ENCODE measurements around the gene DIPK1B. TPM values are rescaled to one million over a fixed set of nuclear protein-coding genes. Genes with fewer than 3 reads are reported as not detected.

DIPK1B gene
- total RNA-seq, 4 donors from 2014 or later, result 3.2 to 26.3 (median 21.0) TPM

DNA sequence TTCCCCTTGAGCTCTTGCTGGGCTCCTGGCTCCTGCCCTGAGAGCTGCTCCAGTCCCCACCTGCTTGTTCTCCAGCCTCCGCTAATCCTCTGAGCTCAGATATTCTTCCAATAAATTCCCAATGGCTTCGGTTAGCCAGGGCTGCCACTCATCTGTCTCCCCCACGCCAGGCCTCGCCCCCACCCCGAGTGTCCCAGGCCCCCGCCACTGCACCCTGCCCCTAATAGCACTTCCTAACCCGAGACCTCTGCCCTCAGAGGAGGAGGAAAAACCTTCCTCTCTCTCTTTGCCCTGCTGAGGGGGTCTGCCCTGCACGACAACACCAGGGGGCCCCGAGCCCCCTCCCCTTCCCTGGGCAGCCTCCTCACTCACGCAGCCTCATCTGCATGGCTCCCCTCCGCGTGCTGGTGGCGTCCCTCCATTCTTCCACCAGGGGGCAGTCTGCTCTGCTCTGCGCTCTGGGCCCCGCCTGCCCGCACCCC is 57.4 kb downstream of the DIPK1B start:
- H3K27me3 ChIP-seq, result no peaks in the 10 kb centered on the region
- no peaks in the 10 kb centered on the region for H3K36me3 ChIP-seq
- intact Hi-C loops (cut with DNase I; ENCODE audit: low total_unique reads), result no loop called here
- no peaks in the 10 kb centered on the region for H3K4me1 ChIP-seq
- H3K27ac ChIP-seq, result no peak overlapping the region
- no peaks in the 10 kb centered on the region for H3K9me3 ChIP-seq
- no peak for DNase-seq
- H3K4me3 ChIP-seq, result no peak overlapping the region
- TF ChIP-seq POLR2A (IDR thresholded peaks at IDR 0.05), result no peak
- TF ChIP-seq, protein P1, sequence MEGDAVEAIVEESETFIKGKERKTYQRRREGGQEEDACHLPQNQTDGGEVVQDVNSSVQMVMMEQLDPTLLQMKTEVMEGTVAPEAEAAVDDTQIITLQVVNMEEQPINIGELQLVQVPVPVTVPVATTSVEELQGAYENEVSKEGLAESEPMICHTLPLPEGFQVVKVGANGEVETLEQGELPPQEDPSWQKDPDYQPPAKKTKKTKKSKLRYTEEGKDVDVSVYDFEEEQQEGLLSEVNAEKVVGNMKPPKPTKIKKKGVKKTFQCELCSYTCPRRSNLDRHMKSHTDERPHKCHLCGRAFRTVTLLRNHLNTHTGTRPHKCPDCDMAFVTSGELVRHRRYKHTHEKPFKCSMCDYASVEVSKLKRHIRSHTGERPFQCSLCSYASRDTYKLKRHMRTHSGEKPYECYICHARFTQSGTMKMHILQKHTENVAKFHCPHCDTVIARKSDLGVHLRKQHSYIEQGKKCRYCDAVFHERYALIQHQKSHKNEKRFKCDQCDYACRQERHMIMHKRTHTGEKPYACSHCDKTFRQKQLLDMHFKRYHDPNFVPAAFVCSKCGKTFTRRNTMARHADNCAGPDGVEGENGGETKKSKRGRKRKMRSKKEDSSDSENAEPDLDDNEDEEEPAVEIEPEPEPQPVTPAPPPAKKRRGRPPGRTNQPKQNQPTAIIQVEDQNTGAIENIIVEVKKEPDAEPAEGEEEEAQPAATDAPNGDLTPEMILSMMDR (IDR thresholded peaks at IDR 0.05), result peak in 2 of 4 experiments; percentile 10 to 40

DNA sequence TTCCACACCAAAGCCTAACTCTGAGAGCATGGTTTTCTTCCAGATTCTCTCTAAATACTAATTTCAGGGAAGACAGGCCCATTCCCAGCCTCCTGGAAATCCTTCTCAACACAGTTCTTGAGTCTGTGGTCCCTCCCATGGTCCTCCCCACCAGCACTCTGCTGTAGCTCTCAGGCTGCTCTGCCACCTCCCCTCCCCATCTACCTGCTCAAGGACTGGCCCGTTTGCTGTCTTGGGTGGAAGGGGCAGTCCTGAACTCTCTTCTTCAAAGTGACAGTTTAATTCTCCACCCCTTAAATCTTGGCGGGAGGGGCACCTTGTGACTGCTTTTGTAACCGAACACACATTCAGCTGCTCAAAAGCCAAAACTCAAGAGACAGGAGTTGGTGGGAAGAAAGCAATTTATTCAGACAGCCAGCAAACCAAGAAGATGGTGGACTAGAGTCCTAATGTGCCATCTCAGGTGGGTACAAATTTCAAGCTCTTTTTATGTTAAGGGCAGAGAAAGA is 59.6 kb downstream of the DIPK1B start:
- no peaks in the 10 kb centered on the region for H3K4me1 ChIP-seq
- intact Hi-C loops (cut with DNase I; ENCODE audit: low total_unique reads), result no loop called here
- TF ChIP-seq POLR2A (IDR thresholded peaks at IDR 0.05), result no peak
- TF ChIP-seq, protein P1 (IDR thresholded peaks at IDR 0.05), result no peak
- DNase-seq, result no peak
- H3K27ac ChIP-seq, result no peak overlapping the region
- no peaks in the 10 kb centered on the region for H3K27me3 ChIP-seq
- no peaks in the 10 kb centered on the region for H3K9me3 ChIP-seq
- no peaks in the 10 kb centered on the region for H3K36me3 ChIP-seq
- H3K4me3 ChIP-seq, result no peak overlapping the region

DNA sequence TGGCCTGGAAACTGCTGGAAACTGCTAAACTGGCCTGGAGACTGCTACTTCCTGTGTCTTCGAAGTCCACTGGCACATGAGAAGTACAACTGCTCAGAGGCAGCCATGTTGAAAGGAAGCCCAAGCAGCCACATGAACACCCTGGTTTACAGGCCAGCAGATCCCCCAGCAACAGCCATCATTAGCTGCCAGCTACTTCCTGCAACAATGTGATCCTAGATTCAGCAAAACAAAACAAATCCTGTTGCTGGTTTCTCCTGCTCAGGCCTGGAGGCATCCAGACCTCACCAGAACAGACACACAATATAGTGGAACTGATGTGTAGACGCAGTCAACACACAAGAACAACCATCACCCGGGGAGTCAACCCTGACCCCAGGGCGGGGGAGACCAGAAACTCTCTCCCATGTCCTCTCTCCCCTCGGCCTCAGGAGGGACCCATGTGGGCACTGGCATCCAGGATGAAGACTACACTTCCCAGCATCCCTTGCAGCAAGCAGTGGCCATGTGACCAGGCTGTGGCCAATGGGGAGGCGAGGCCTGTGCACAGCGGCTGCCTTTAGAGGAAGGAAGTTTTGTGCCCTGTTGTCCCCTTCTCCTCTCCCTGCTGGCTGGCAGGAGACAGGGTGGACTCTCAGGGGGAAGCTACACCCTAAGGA is 61.1 kb downstream of the DIPK1B start:
- Histone ChIP-seq H3K36me3 (no peaks in the 10 kb centered on the region), H3K9me3 (no peaks in the 10 kb centered on the region), H3K27ac (no peak overlapping the region), H3K27me3 (no peaks in the 10 kb centered on the region), H3K4me1 (no peaks in the 10 kb centered on the region), H3K4me3 (no peak overlapping the region)
- intact Hi-C loops (cut with DNase I; ENCODE audit: low total_unique reads), result no loop called here
- DNase-seq, result no peak
- TF ChIP-seq POLR2A (IDR thresholded peaks at IDR 0.05), result no peak
- TF ChIP-seq, protein P1 (IDR thresholded peaks at IDR 0.05), result no peak

MicroRNA genes within 50 kb of the gene (microRNA counts, 767-probe panel; counts per million panel counts)
- microRNA hsa-miR-126-3p, result 8,996 to 10,796 counts per million in 2 donors

Small RNA genes within 50 kb of the gene (microRNA-seq; reads per million reads assigned to microRNA genes)
- gene MIR126 (ENCODE audit: borderline microRNAs expressed, borderline replicate concordance), result 55,144 reads per million, percentile 98 among the genes with 10 or more reads in this experiment
- not detected for gene MIR6722 (ENCODE audit: borderline microRNAs expressed, borderline replicate concordance)

Small RNA genes within 50 kb of the gene (small RNA-seq; reads per million reads assigned to genes)
- gene MIR126 (215 reads per million, percentile 95 among the genes with 10 or more reads in this experiment), gene MIR6722 (not detected)

Other genes with a start within 250 kb of the DIPK1B start
- 10 to 100 TPM; 18.8 to 73.2 (median 35.1) TPM for gene SEC16A, start 229.5 kb upstream of the DIPK1B start, total RNA-seq
- 100 to 1,000 TPM in 1 of 4 donors, 10 to 100 TPM in 3; 19.7 to 109 (median 35.6) TPM for gene NOTCH1, start 166.5 kb upstream of the DIPK1B start, total RNA-seq
- gene EGFL7, start 49.7 kb upstream of the DIPK1B start, total RNA-seq, result 1,000 to 10,000 TPM in 1 of 4 donors, 100 to 1,000 TPM in 3; 119 to 1,791 (median 307) TPM
- 10 to 100 TPM; 22.7 to 45.1 (median 38.6) TPM for gene AGPAT2, start 25.1 kb upstream of the DIPK1B start, total RNA-seq
- gene LCN10, start 30.4 kb downstream of the DIPK1B start, total RNA-seq, result 10 to 100 TPM in 3 of 4 donors, under 1 TPM in 1; 0.55 to 81.4 (median 20.4) TPM
- gene LCN6, start 36.0 kb downstream of the DIPK1B start, total RNA-seq, result 100 to 1,000 TPM in 2 of 4 donors, 10 to 100 TPM in 1, 1 to 10 TPM in 1; 1.2 to 164 (median 89.7) TPM
- under 1 TPM in 1 of 4 donors, not detected in 3; 0.27 TPM for gene LCN8, start 45.7 kb downstream of the DIPK1B start, total RNA-seq
- gene LCN15, start 51.9 kb downstream of the DIPK1B start, total RNA-seq, result not detected
- 10 to 100 TPM in 3 of 4 donors, 1 to 10 TPM in 1; 3.5 to 48.9 (median 32.0) TPM for gene TMEM141, start 78.8 kb downstream of the DIPK1B start, total RNA-seq
- gene CCDC183, start 83.8 kb downstream of the DIPK1B start, total RNA-seq, result 1 to 10 TPM in 2 of 4 donors, not detected in 2; 2.0 TPM
- gene RABL6, start 95.4 kb downstream of the DIPK1B start, total RNA-seq, result 10 to 100 TPM; 28.8 to 57.9 (median 39.6) TPM
- gene AJM1, start 129.9 kb downstream of the DIPK1B start, total RNA-seq, result 1 to 10 TPM in 3 of 4 donors, not detected in 1; 1.3 to 3.6 (median 3.6) TPM
- gene PHPT1, start 136.8 kb downstream of the DIPK1B start, total RNA-seq, result 10 to 100 TPM; 12.4 to 55.5 (median 31.4) TPM
- gene MAMDC4, start 139.8 kb downstream of the DIPK1B start, total RNA-seq, result 1 to 10 TPM in 2 of 4 donors, under 1 TPM in 1, not detected in 1; 0.26 to 4.3 (median 4.2) TPM
- gene EDF1, start 153.7 kb downstream of the DIPK1B start, total RNA-seq, result 100 to 1,000 TPM in 3 of 4 donors, 10 to 100 TPM in 1; 75.6 to 244 (median 144) TPM
- 10 to 100 TPM in 3 of 4 donors, under 1 TPM in 1; 0.88 to 22.1 (median 11.9) TPM for gene TRAF2, start 173.9 kb downstream of the DIPK1B start, total RNA-seq
- gene FBXW5, start 232.2 kb downstream of the DIPK1B start, total RNA-seq, result 100 to 1,000 TPM in 1 of 4 donors, 10 to 100 TPM in 3; 67.4 to 111 (median 75.3) TPM
- gene C8G, start 232.7 kb downstream of the DIPK1B start, total RNA-seq, result not detected
- 10 to 100 TPM in 2 of 4 donors, 1 to 10 TPM in 1, not detected in 1; 5.4 to 43.2 (median 10.3) TPM for gene LCN12, start 239.7 kb downstream of the DIPK1B start, total RNA-seq